NCI-H1092 (cell line): ENCODE results near the gene RNF217.
"Not testable (repeated sequence)": the region's sequence is repeated elsewhere in the genome, so short reads cannot be mapped to it uniquely, and the experiment has no call there.

Experiments used
- DNase-seq: peaks from one replicate; lab custom pipeline; 2025; lab: John Stamatoyannopoulos, UW

Gene RNF217

DNA sequence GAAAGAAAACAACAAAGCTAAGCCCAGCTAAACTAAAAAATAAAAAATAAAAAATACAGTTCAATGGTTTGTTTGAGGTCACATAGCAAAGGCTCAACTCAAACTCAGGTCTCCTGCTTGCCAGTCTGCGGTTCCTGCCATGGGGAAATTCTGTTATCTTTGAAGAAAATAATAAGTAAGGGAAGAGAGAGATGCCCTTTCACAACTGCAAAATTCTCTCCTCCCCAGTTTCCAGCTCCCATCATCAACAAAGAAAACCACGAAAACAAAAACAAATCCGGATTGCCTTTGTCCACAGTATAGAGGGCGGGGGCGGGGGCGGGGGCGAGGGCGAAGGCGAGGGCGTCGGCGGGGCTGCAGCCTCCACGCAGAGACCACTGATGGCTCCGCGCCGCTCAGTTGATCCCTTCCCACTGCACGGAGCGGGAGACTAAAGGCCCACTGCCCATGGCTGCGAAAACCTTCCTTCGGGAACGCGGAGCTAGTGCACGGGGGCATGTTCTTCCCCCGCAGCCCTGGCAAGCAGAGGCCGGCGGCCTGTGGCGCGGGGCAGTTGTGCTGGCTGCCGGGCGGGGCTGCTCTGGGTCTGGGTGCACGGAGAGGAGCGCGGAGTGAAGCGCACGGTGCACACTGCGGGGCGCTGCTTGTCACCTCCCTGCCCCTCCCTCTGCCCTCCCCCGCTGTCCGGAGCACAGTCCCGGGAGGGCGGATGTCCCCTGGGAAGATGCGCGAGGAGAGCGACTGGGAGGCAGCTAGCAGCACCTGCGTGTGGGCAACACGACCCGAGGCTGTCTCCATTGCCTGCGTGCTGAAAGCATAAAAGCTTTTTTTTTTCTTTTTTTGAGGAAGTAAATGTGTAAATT is 137.2 kb downstream of the RNF217 start:
- peak; percentile 7 for DNase-seq

DNA sequence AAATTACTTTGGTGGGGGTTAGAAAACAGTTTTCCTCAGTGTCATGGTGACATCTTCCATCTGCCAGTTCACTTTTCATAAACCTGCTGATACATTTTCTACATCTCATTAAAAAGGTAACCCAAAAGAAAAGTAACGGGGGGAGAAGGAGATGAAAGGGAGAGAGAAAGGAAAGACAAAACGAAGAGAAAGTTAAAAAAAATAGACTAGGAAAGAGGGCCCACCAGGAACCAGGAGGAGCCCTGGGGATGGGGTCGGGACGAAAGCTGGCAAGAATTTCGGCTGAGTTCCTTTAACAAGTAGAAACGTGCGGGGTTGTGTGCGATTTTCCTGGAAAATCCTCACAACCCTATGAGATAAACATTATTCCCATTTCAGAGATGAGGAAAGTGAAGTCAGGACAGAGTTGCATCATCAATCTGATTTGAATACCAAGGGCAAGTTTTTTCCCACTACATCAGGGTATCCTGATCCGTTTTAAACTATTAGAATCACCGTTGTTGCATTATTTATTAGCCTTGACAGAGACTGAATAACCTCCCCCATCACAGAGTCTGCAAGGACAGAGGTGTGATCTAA is 137.9 kb downstream of the RNF217 start:
- DNase-seq = no peak

DNA sequence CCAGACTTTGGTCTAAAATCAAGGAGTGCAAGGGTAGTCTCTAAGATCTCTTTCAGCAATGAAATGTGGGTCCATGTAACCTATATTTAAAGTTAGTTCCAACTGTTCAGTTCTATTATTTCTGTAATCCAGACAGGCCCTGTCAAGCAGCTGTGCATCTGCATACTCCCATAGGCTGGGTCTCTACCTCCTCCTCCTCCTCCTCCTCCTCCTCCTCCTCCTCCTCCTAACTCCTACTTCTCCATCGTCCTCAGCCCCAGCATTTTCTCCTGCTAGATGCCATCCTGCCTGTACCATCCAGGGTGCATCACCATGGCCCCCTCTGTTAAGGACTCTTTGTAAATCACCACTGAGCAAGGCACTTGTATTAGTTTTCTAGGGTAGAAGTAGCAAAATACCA is 138.9 kb downstream of the RNF217 start:
- no peak for DNase-seq

DNA sequence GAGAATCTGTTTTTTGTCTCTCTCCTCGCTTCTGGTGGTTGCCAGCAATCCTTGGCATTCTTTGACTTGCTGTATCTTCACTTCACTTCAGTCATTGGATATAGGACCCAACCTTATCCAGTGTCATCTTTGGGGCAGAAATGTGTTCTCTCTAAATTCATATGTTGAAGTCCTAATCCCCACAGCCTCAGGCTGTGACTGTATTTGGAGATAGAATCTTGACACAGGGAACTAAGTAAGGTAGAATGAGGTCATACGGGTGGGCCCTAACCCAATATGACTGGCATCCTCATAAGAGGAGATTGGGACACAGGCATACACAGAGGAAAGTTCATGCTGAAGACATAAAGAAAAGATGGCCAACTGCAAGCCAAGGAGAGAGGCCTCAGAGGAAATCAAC is 139.4 kb downstream of the RNF217 start:
- DNase-seq = no peak

DNA sequence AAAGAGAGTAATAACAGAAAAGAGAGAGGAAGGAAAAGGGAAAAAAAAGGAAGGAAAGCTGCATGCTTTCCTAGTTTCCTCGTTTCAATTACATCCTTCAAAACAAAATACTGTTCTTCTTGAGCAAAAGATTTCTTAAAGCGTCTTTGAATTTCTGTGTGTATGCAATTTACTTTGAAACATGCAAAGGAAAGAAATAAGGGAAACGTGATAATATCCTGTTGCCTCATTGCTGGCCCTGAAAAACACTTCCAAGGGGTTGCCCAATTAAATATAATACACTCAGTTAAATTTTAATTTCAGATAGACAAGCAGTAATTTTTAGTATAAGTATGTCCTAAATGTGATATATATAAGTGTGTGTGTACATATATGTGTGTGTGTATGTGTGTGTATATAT is 140.2 kb downstream of the RNF217 start:
- DNase-seq = no peak

DNA sequence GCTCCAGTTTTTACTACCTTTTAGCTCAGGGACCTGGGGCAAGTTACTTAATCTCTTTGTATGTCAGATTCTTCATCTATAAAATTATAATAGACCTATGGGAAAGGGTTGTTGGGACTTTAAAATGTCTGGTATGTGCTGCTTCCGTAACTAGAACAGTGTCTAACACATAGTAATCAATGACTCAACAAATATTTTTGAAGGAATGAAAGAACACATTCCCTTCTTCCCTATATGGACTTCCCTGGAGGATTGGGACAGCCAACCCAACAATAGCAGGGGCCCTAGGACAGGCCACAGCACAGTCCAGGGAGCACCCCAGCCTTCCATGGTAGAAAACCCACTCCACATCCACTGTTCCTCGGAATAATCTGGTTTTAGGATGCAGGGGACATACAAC is 140.7 kb downstream of the RNF217 start:
- DNase-seq = no peak

DNA sequence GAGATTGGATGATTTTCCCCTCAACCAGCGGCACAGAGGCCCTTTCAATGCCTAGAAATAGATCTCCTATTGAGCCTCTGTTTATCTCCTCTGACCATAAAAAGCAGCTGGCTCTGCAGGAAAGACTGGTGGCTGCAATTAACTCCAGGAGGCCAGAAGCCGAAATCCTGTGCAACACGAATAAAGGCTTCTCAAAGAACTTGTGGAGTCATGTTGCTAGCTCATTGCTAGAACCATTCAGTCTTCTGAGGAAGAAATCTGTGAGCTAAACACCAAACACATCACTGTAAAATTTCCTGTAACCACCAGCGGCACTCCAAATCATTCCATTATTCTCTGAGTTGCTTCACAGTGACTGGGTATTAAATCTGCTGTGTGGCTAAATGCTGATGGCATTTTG is 142.2 kb downstream of the RNF217 start:
- no peak for DNase-seq

DNA sequence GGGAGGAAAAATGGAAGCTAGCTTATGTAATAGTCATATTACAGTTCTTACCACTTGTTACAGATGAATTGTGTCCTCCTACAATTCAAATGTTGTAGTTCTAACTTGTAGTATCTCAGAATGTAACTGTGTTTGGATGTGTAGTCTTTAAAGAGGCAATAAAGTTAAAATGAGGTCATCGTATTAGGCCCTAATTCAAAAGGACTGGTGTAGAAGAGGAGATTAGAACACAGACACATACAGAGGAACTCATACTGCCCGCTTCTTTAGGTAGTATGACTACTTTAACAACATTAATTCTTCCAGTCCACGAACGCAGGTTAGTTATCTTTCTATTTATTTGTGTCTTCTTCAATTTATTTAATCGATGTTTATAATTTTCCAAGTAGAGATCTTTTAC is 144.8 kb downstream of the RNF217 start:
- no peak for DNase-seq

DNA sequence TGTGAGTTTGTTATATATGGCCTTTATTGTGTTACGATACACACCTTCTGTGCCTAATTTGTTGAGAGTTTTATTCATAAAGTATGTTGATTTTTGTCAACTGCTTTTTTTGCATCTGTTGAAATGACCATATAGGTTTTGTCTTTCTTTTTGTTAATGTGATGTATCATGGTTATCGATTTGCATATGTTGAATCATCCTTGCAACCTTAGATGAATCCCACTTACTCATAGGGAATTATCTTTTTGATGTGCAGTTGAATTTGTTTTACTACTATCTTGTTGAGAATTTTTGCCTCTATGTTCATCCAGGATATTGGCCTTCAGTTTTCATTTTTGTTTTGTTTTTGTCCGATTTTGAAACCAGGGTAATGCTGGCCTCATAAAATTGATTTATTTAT is 145.7 kb downstream of the RNF217 start:
- DNase-seq = no peak

DNA sequence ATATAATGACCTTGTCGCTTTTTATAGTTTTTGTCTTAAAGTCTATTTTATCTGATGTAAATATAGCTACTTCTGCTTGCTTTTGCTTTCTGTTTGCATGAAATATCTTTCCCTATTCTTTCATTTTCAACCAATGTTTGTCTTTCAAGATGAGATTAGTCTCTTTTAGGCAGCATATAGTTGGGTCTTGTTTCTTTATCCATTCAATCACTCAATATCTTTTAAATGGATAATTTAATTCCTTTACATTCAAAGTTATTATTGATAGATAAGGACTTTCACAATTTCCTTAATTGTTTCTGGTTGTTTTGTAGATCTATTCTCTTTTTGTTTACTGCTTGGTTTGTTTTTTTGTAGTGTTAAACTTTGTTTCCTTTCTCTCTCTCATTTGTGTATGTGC is 147.8 kb downstream of the RNF217 start:
- no peak for DNase-seq

DNA sequence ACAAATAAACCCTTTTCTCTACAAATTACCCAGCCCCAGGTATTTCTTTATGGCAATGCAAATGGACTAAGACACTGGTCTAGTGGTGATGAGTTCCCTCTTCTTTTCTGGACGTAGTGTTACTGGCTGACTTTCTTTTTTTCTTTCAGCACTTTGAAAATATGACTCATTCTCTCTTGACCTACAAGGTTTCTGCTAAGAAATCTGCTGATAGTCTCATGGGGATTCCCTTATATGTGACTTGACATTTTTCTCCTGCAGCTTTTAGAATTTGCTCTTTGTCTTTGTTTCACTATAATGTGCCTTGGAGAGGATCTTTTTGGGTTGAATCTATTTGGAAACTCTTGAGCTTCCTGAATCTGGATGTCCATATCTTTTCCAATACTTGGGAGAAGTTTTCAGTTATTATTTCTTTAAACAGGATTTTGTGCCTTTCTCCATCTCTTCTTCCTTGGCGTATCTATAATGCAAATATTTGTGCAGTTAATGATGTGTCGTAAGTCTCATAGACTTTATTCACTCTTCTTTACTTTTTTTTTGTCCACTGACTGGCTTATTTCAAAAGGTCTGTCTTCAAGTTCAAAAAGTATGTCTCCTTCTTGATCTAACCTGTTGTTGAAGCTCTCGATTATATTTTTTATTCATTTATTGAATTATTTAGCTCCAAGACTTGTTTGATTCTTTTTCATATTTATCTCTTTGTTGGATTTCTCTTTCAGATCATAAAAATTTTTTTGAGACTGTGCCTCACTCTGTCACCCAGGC is 149.2 kb downstream of the RNF217 start:
- DNase-seq = no peak

DNA sequence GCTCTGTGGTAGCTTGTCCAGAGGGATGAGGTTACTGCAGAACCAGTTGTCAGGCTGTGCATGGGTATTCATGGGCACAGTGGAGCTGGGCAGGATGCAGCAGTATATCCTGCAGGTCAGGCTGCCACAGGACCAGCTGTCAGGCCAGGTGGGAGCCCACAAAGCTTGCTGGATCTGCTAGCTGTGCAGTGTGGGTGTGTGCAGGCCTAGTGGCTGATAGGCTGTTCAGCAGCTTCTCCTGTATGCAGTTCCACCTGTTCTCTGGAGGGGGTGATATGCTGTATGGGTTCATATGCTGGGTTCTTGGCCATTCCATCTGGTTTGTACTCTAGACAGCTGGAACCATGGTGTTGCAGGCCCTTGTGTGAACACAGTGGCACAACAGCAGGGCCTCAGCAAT is 150.7 kb downstream of the RNF217 start:
- DNase-seq = no peak

DNA sequence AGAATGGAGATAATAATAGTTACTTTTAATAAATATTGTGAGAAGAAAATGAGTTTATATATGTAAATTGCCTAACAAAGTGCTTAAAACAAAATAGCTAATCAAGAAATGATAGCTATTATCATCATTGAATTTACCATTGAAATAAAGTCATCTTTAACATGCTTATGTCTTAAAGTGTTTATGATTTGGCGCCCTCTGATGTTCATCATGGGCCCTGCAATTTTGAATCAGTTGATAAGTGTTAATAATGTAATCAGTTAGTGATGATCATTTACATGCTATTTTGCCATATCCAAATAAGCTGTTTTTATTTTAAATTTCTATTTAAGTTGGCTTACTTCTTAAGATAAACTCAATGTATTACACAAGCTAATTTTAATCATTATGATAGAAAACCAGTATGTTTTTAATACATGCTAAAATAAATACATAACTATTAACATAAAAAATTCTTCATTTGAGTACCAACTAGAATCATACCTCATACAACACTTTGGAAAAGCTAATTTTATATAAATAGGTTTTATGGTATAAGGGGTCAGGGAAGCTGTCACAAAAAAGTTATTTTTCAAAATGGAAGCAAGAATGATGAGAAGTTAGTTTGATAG is 152.1 kb downstream of the RNF217 start:
- peak; percentile 43 for DNase-seq

DNA sequence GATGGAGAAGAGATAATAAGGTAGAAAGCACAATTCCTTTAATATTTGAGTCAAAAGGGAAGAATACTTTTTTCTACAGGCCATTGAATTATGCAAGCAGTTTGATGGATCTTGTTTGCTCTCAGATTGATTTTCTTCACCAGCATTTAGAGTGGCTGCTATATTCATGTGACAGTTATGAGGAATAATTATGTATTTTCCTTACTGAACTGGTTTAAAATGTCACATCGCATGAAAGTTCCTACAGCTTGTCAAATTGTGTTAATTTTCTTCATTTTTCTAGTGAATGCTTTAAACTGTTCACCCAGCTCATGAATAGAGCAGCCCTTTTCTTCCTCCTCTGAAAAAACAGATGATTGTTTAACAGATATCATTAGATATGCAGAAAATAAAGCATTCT is 153.9 kb downstream of the RNF217 start:
- no peak for DNase-seq

DNA sequence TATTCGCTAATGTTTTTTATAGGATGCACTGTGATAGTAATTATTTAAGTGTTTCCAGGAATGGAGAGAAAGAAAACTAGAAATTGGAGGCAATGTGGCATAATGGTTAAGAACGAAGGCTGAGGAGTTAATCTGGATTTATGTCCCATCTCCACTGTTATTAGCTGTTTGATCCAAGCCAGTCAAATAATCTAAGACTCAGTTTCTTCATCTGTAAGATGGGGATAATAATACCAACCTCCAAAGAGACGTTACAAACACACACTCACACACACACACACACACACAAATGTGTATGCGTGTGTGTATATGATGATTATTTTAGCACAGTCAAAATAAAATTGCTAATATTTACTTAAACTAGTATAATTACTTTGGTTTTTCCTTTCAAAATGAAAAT is 154.5 kb downstream of the RNF217 start:
- DNase-seq = no peak

DNA sequence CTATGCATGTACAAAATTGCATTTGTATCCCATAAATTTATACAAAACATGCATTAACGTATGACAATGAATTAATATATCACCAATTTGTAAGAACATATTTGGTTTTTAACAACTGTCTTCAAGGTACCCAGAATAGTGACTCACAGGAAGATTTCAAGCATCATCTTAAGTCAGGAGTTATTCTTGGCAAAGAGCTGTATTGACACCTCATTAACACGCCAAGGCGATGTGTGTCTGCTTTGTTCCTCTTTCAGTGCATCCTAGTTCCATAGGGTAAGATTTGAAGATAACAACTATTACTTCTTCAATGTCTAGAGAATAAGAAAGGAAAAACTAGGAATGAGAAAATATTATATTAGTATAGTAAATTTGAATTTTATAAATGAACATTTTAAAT is 155.6 kb downstream of the RNF217 start:
- no peak for DNase-seq

DNA sequence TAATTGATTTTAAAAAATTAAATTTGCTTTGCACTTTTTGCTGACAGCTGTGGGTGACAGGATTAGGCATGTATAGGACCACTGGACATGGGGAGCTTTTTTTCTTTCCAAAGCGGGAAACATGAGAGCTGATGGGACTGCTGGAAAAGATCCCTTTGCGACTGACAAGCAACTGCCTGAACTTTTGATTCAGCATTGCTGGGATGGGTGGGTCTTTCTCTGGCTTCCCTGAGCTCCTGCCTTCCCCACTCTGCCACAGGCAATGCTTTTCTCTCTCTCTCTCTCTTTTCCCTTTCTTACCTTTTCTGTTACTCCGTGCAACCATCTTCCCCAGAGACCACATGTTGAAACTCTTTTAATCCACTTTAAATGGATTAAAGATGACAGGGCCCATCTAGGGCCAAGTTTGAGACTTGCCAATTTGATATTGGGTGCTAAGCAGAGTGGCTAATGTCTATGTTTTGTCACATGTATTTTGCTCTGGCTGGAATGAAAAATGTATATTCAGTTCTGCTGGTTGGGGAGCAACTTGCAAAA is 157.9 kb downstream of the RNF217 start:
- DNase-seq = no peak

DNA sequence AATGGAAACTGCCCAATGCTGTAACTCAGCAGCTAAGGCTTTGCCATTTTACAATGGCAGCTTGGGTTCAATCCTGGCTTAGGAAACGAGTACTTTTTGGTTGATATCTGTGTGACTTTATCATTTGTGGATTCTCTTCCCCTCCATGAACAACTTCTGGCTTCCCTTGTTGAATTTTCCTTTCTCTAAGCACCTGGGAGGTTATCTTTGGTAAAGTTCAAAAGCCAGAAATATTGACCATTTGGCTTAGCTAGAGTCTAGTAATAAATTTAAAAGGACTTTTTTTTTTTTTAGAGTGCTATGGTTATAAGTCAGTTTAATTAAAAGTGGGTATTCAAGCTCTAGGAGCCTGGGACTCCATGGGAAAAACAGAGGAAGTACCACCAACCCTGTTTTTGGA is 159.7 kb downstream of the RNF217 start:
- DNase-seq = no peak

DNA sequence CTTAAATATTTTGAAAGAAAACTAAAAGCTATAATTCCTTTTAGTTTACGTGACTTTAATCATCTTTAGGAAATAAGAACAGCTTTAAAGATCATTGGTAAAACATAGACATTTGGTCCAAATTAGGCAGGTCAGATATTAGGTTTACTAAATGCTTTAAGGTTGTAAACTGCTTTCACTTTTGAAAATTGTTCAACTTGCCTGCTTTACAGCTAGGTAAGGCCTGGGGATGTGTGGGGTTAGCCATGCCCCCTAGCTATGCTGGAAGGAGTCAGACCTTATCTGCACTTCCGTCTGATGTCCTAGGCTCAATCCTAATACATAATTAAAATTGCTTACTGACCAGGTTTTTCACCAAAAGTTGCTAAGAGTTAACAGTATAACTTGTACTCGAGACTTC is 160.8 kb downstream of the RNF217 start:
- no peak for DNase-seq

DNA sequence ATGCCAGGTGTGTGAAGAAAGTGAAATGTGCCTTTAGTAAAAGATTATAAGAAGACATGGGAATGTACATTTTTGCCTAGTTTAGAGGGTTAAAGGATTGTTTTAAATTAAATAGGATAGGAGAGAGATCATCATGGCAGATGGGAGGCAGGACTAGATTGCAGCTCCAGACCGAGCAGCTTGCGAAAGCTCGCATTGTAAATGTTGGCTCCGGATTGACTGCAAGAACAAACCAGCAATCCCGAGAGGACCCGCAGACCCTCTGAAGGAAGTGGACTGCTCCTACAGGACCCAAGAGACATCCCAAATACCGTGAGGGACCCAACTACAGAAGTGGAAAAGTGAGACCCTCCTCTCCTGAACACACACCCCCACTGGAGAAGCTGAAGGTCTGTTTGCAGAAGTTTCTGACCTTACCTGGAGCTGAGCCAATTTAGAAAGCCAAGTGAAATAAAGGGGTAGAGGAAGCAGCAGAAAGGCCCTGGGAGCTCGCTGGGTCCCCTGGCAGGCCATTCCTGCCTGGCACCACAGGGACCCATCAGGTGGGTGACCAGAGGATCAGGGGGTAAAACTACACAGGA is 161.3 kb downstream of the RNF217 start:
- DNase-seq = no peak

DNA sequence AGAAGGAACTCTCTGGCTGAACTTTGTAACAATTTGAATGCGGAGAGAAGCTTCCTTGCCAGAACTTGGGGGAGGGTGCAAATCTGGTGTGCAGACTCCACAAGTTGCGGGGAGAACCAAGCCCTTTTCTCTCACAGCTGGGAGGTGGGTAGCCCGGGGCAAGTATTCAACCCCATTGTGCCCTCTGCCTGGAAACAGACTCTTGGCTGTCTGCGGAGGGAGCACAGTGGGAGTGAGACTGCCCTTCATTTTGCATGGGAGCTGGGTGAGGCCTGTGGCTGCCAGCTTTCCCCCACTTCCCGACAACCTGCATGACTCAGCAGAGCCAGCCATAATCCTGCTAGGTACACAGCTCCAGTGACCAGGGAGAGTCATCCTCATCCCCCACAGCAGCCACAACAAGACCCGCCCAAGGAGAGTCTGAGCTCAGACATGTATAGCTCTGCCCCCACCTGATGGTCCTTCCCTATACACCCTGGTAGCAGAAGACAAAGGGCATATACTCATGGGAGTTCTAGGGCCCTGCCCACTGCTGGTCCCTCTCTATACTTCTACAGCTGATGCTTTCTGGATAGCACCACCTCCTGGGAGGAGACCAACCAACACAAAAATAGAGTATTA is 161.9 kb downstream of the RNF217 start:
- no peak for DNase-seq

DNA sequence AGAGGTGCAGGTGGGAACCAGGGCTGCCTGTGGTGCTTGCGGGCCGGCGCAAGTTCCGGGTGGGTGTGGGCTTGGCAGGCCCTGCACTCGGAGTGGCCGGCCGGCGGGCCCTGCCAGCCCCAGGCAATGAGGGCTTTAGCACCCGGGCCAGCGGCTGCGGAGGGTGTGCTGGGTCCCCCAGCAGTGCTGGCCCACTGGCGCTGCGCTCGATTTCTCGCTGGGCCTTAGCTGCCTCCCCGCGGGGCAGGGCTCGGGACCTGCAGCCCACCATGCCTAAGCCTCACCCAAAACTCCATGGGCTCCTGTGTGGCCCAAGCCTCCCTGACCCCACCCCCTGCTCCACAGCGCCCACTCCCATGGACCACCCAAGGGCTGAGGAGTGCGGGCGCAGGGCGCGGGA is 163.6 kb downstream of the RNF217 start:
- DNase-seq = not testable (repeated sequence)
